HG03354 (cell line): ENCODE measurements around the gene MRPL49.

Experiments used
- ATAC-seq: cut with Tn5 transposase; IDR thresholded peaks from one replicate; pipeline ENCODE4 v1.9.1; 2021; ENCODE audit warnings: mild to moderate bottlenecking; ENCODE audit not compliant: unreplicated experiment, poor library complexity, severe bottlenecking

MRPL49 gene

GRCh38 chr11:65102142-65103095 is 19.7 kb upstream of the MRPL49 start:
- no peak for ATAC-seq

- no peak for ATAC-seq
These were observed 18.6 kb upstream of the MRPL49 start for GRCh38 chr11:65103476-65103875.

GRCh38 chr11:65104628-65105027 is 17.5 kb upstream of the MRPL49 start:
- ATAC-seq: no peak

DNA sequence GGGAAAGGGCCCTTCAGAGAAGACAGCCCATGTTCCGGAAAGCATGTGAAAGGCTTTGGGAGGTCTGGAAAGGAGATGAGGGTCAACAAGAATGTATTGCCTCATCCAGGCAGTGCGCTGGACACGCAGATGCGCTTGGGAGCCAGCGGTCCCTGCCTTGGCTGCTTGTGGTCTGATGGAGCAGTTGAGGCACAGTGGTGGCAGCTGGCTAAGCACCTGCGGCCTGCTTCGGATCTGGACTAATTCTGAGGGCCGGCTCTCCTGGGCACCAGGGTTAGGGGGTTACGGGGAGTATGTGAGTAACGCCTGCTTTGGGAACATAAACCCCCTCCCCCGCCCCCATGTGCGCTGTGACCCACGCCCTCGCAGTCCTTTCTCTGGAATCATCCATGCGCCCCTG is 15.0 kb upstream of the MRPL49 start:
- ATAC-seq: no peak

DNA sequence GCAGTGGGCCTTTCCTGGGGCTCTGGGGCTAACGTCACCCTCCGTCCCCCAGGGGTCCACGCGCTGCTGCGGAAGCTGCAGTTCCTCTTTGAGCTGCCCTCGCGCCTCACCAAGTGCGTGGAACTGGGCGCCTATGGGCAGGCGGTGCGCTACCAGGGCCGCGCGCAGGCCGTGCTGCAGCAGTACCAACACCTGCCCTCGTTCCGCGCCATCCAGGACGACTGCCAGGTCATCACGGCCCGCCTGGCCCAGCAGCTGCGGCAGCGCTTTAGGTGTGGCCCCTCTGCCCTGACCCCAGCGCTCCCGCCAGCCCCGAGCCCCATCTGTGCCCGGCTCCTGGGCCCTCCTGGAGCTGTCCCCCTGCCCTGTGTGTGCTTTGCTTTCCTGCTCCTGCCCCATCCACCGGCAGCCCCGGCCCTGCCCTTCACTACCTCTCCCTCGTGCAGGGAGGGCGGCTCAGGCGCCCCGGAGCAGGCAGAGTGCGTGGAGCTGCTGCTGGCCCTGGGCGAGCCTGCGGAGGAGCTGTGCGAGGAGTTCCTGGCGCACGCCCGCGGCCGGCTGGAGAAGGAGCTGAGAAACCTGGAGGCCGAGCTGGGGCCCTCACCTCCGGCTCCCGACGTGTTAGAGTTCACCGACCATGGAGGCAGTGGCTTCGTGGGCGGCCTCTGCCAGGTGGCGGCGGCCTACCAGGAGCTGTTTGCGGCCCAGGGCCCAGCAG is 14.2 kb upstream of the MRPL49 start:
- no peak for ATAC-seq

- ATAC-seq: no peak
These were observed 13.5 kb upstream of the MRPL49 start for GRCh38 chr11:65108469-65109123.

DNA sequence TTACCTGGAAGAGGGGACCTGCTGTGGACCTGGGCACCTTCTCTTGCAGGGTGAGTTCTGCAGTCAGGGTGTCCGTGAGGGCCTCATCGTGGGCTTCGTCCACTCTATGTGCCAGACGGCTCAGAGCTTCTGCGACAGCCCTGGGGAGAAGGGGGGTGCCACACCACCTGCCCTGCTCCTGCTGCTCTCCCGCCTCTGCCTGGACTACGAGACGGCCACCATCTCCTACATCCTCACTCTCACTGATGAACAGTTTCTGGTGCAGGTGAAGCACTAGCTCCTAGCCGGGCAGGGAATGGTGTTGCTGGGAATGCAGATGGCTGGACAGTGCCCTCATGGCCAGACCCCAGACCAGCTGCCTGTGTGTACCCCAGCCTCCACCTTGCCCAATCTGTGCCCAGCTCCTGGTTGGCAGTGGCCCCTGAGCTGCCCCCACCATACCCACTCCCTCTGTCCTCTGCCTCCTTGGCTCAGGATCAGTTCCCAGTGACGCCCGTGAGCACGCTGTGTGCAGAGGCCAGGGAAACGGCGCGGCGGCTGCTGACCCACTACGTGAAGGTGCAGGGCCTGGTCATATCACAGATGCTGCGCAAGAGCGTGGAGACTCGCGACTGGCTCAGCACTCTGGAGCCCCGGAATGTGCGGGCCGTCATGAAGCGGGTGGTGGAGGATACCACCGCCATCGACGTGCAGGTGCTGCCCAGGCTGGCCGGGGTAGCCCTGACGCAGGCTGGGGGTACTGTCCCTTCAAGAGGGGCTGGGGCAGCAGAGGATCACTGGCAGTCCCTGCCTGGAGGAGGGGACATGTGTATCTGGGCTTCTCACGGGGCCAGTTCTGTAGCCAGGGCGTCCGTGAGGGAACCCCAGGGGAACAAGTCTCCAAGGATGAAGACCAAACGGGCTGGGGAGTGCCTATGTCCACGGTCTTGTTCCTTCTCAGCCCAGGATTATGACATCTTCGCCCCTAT is 12.6 kb upstream of the MRPL49 start:
- no peak for ATAC-seq

GRCh38 chr11:65110354-65110861 is 11.7 kb upstream of the MRPL49 start:
- ATAC-seq: peak; percentile 33

DNA sequence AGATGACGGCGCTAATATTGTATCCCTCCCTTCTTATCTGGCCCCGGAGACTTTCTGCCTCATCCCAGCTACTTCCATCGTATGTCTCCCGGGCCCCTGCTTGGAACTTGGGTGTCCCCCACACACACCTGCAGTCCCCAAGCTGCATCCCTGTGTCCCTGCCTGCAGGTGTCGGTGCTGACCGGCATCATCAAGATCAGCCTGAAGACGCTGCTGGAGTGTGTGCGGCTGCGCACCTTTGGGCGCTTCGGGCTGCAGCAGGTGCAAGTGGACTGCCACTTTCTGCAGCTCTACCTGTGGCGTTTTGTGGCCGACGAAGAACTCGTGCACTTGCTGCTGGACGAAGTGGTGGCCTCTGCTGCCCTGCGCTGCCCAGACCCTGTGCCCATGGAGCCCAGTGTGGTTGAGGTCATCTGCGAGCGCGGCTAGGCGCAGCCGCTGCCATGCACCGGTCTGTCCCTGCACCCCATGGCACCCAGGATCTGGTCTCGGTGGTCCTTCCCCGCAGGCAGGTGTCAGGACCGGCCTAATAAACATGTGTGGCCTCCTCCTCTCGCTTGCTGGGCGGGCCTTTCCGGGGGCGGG is 10.9 kb upstream of the MRPL49 start:
- no peak for ATAC-seq

DNA sequence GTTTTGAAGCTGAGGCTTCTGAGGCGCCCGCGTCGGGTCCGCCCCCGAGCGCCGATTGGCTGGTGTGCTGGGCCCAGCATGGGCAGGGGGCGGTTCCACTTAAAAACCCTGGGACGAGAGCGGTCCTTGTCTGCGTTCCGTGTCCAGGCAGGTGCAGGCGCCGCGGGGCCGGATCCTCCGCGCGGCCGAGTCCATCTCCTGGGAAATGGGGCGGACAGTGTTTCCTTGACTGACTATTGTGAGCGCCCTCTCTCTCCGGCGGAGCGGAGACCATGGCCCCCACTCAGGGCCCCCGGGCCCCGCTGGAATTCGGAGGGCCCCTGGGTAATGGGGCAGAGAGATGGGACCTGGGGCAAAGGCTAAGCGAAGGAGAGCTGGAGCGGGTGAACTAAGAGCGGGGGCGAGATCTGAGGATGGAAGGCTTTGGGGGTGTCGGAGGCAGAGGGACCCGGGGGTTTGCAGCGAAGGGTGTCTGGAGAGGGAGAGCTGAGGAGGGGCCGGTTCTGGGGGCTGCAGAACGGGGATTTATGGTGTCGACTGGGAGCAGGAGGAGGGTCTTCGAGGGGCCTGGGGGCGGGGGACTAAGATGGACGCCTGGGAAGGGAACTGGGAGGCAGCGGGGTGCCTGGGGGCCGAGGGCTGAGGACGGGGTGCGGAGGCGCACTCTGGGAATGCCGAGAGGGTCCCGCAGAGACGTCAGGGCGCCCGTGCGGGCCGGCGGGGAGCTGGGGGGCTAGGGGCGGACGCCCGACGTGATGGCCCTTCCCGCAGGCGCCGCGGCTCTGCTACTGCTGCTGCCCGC is 10.2 kb upstream of the MRPL49 start, which contains the start of gene TM7SF2:
TM7SF2 (plus strand) TSS at position 129 of the 802 bp plus-strand sequence; CDS start at position 273, 144 bp downstream.
- ATAC-seq: peak; percentile 72

DNA sequence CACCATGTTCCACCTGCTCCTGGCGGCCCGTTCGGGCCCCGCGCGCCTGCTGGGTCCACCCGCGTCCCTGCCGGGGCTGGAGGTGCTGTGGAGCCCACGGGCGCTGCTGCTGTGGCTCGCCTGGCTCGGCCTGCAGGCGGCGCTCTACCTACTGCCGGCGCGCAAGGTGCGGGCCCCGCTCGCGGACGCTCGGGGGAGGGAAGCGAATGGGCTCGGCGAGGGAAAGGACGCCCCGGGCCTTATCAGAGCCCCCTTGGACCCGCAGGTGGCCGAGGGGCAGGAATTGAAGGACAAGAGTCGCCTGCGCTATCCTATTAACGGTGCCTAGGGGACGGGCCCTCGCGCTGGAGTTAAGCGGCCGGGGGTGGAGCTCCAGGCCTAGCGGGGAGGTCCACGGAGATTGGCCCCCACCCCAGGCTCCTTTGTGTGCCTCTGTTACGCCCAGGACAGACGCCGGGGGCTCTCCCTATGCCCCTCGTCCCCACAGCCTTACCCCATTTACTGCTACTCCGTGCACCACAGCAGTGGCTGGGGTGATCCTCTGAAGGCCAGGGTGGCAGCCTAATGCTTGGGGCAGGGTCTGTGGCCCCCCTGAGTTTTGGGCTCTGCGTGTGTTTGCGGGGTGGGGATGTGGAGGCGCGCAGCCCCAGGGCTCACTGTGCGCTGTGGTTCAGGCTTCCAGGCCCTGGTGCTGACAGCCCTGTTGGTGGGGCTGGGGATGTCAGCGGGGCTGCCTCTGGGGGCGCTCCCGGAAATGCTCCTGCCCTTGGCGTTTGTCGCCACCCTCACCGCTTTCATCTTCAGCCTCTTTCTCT is 9.4 kb upstream of the MRPL49 start:
- peak; percentile 40 for ATAC-seq

- ATAC-seq: no peak
These were observed 8.8 kb upstream of the MRPL49 start for GRCh38 chr11:65113361-65113756.

- no peak for ATAC-seq
These were observed 8.3 kb upstream of the MRPL49 start for GRCh38 chr11:65113839-65114238.

DNA sequence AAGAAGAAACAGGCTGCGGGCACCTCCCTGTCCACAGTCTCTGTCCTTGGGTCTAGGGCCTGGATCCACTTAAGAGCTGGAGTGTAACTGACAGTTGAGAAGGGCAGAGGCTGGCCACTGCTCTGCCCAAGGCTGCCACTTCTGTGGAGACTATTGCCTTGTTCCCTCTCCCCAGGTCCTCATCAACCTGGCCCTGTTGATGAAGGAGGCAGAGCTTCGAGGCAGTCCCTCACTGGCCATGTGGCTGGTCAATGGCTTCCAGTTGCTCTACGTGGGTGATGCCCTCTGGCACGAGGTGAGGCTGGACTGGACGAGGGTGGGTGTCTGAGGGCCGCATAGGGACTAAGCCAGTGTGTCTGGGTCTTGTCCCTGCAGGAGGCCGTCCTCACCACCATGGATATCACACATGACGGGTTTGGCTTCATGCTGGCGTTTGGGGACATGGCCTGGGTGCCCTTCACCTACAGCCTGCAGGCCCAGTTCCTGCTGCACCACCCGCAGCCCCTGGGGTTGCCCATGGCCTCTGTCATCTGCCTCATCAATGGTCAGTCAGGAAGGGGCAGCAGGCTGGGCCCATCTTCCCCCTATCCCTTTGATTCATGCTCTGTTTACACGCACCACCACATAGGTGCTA is 7.5 kb upstream of the MRPL49 start:
- ATAC-seq: no peak

DNA sequence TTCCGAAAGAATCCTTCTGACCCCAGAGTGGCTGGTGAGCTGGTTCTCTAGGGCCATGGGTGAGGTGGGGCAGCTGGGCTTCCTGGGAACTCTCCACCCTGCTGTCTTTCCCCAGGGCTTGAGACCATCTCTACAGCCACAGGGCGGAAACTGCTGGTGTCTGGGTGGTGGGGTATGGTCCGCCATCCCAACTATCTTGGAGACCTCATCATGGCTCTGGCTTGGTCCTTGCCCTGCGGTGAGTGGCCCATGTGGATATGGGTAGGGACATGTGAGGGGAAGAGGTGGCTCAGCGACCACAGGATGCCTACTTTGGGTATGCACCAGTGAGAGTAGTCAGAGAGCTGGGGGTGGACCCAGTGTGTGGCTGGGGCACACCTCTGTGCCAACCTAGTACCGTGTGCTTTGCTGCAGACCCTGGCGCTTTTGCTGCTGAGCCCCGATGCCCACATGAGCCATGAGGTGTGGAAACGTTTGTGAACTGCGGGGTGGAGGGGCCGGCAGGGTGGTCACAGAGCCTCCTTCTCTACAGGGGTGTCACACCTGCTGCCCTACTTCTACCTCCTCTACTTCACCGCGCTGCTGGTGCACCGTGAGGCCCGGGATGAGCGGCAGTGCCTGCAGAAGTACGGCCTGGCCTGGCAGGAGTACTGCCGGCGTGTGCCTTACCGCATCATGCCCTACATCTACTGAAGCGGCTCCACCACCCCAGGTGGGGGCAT is 6.6 kb upstream of the MRPL49 start:
- ATAC-seq: no peak
